Measurements from ENCODE around the gene DRICH1. TPM values are rescaled to one million over a fixed set of nuclear protein-coding genes. Genes with fewer than 3 reads are reported as not detected.
"Not testable (repeated sequence)": the region's sequence is repeated elsewhere in the genome, so short reads cannot be mapped to it uniquely, and the experiment has no call there.

The DRICH1 gene
- total and polyA plus RNA-seq, 9 donors, result 0.32 to 3.6 (median 0.79) TPM; not detected in 1

- no peak for DNase-seq
- intact Hi-C loops (cut with DNase I), result no loop called here
Observed at GRCh38 chr22:23652286-23652685, 20.2 kb upstream of the DRICH1 start.

GRCh38 chr22:23651676-23652075 lies 19.6 kb upstream of the DRICH1 start:
- H3K4me1 ChIP-seq (ENCODE audit: insufficient read depth), result no peaks in the 10 kb centered on the region
- H3K36me3 ChIP-seq, result no peaks in the 10 kb centered on the region
- no peaks in the 10 kb centered on the region for H3K9me3 ChIP-seq
- no peak for TF ChIP-seq CTCF (IDR thresholded peaks at IDR 0.05)
- no peak for TF ChIP-seq POLR2A (IDR thresholded peaks at IDR 0.05)
- TF ChIP-seq EP300 (IDR thresholded peaks at IDR 0.05), result no peak
- no peak for DNase-seq
- intact Hi-C loops (cut with DNase I), result no loop called here
- WGBS, 3 donors, result 88 to 98% (median 95%) methylated on average over 6 of the region's 6 CpGs
- no peaks in the 10 kb centered on the region for H3K27me3 ChIP-seq
- no peak overlapping the region for H3K27ac ChIP-seq
- H3K4me3 ChIP-seq, result no peak overlapping the region

More at GRCh38 chr22:23652286-23652685, 20.2 kb upstream of the DRICH1 start:
- H3K4me3 ChIP-seq, result no peak overlapping the region
- no peaks in the 10 kb centered on the region for H3K36me3 ChIP-seq
- WGBS, 3 donors, result 91 to 97% (median 94%) methylated on average over 7 of the region's 7 CpGs
- H3K9me3 ChIP-seq, result no peaks in the 10 kb centered on the region
- TF ChIP-seq POLR2A (IDR thresholded peaks at IDR 0.05), result no peak
- no peak for TF ChIP-seq EP300 (IDR thresholded peaks at IDR 0.05)
- no peak for TF ChIP-seq CTCF (IDR thresholded peaks at IDR 0.05)
- no peaks in the 10 kb centered on the region for H3K4me1 ChIP-seq (ENCODE audit: insufficient read depth)
- no peaks in the 10 kb centered on the region for H3K27me3 ChIP-seq
- no peak overlapping the region for H3K27ac ChIP-seq

GRCh38 chr22:23649071-23649501 lies 17.0 kb upstream of the DRICH1 start:
- intact Hi-C loops (cut with DNase I), result no loop called here
- 83 to 94% (median 90%) methylated on average over 18 of the region's 18 CpGs for WGBS, 3 donors
- Histone ChIP-seq H3K4me1 (ENCODE audit: insufficient read depth) (no peaks in the 10 kb centered on the region), H3K36me3 (no peaks in the 10 kb centered on the region), H3K27me3 (no peaks in the 10 kb centered on the region), H3K4me3 (no peak overlapping the region), H3K27ac (no peak overlapping the region), H3K9me3 (no peaks in the 10 kb centered on the region)
- peak in 1 of 5 donors; percentile 13 for DNase-seq
- TF ChIP-seq EP300 (IDR thresholded peaks at IDR 0.05), result no peak
- no peak for TF ChIP-seq CTCF (IDR thresholded peaks at IDR 0.05)
- no peak for TF ChIP-seq POLR2A (IDR thresholded peaks at IDR 0.05)

- H3K4me1 ChIP-seq (ENCODE audit: insufficient read depth); H3K36me3 ChIP-seq; H3K9me3 ChIP-seq; H3K27me3 ChIP-seq; H3K4me3 ChIP-seq; intact Hi-C loops (cut with DNase I); DNase-seq; H3K27ac ChIP-seq: not testable (repeated sequence)
- 93 to 95% (median 95%) methylated on average over 7 of the region's 7 CpGs for WGBS, 3 donors
Observed at GRCh38 chr22:23646526-23646925, 14.4 kb upstream of the DRICH1 start.

GRCh38 chr22:23640206-23640605 lies 8.1 kb upstream of the DRICH1 start:
- H3K4me1 ChIP-seq (ENCODE audit: insufficient read depth); H3K27ac ChIP-seq; H3K9me3 ChIP-seq; H3K4me3 ChIP-seq; H3K27me3 ChIP-seq; intact Hi-C loops (cut with DNase I); H3K36me3 ChIP-seq: not testable (repeated sequence)
- WGBS, 3 donors, result 57 to 67% (median 58%) methylated on average over 5 to 6 of the region's 6 CpGs
- peak in 1 of 5 donors; percentile 13 for DNase-seq

- H3K4me3 ChIP-seq, result no peak overlapping the region
- intact Hi-C loops (cut with DNase I), result no loop called here
- no peaks in the 10 kb centered on the region for H3K27me3 ChIP-seq
- TF ChIP-seq POLR2A (IDR thresholded peaks at IDR 0.05) (no peak), CTCF (IDR thresholded peaks at IDR 0.05) (no peak), EP300 (IDR thresholded peaks at IDR 0.05) (no peak)
- no peaks in the 10 kb centered on the region for H3K9me3 ChIP-seq
- no peaks in the 10 kb centered on the region for H3K4me1 ChIP-seq (ENCODE audit: insufficient read depth)
- DNase-seq, result no peak
- 81 to 88% (median 84%) methylated on average over 7 of the region's 7 CpGs for WGBS, 3 donors
- no peaks in the 10 kb centered on the region for H3K36me3 ChIP-seq
- H3K27ac ChIP-seq, result no peak overlapping the region
Observed at GRCh38 chr22:23639661-23640060, 7.5 kb upstream of the DRICH1 start.
